AG04449 (cell line): Measurements from ENCODE around the gene CEP85L.

Experiments
- CTCF ChIA-PET: fragments of 350-600 bp; formaldehyde crosslinking; extraction: SDS; loops from one replicate; lab custom pipeline; 2021; ENCODE audit warnings: antibody characterized with exemption; lab: Yijun Ruan, JAX
- POLR2A ChIA-PET: fragments of 400-600, 350-600 bp; formaldehyde crosslinking; extraction: SDS; loops from one replicate; lab custom pipeline; 2020; ENCODE audit warnings: antibody characterized with exemption, inconsistent platforms; lab: Yijun Ruan, JAX
- DNase-seq: peaks from one replicate; pipeline ENCODE4 v3.0.0-alpha.2; 2010; ENCODE audit warnings: low read depth, low spot score
- H3K4me3 ChIP-seq: 2 replicates; pipeline ENCODE4 v1.5.1; 2011; ENCODE audit warnings: low read depth, mild to moderate bottlenecking, control low read depth, low read length
- TF ChIP-seq, protein P1 (sequence below): IDR thresholded peaks from one replicate; pipeline ENCODE4 v1.5.1; 2011; ENCODE audit warnings: mild to moderate bottlenecking, moderate library complexity, low read length, control low read depth, inconsistent platforms; ENCODE audit not compliant: insufficient read depth; ENCODE audit errors: missing control alignments

The CEP85L gene

GRCh38 chr6:118621799-118622470, 29.5 kb downstream of the CEP85L start:
- TF ChIP-seq, protein P1, sequence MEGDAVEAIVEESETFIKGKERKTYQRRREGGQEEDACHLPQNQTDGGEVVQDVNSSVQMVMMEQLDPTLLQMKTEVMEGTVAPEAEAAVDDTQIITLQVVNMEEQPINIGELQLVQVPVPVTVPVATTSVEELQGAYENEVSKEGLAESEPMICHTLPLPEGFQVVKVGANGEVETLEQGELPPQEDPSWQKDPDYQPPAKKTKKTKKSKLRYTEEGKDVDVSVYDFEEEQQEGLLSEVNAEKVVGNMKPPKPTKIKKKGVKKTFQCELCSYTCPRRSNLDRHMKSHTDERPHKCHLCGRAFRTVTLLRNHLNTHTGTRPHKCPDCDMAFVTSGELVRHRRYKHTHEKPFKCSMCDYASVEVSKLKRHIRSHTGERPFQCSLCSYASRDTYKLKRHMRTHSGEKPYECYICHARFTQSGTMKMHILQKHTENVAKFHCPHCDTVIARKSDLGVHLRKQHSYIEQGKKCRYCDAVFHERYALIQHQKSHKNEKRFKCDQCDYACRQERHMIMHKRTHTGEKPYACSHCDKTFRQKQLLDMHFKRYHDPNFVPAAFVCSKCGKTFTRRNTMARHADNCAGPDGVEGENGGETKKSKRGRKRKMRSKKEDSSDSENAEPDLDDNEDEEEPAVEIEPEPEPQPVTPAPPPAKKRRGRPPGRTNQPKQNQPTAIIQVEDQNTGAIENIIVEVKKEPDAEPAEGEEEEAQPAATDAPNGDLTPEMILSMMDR = no peak
- ChIA-PET POLR2A (no interaction called here), CTCF (interaction anchor here (1.4 to 2.4 kb wide), 5 partner anchors 8 to 337 kb away, joined by 3 to 12 read pairs (median 3); no protein-coding TSS in a partner anchor)

GRCh38 chr6:118620202-118620601, 31.2 kb downstream of the CEP85L start:
- DNase-seq = no peak
- ChIA-PET POLR2A (no interaction called here), CTCF (interaction anchor here (1.1 to 2.4 kb wide), 9 partner anchors 9 to 336 kb away, joined by 3 to 12 read pairs (median 4); no protein-coding TSS in a partner anchor)
- TF ChIP-seq, protein P1 = no peak
- H3K4me3 ChIP-seq = no peak overlapping the region

More at GRCh38 chr6:118621799-118622470, 29.5 kb downstream of the CEP85L start:
- H3K4me3 ChIP-seq = no peak overlapping the region
- no peak for DNase-seq

DNA sequence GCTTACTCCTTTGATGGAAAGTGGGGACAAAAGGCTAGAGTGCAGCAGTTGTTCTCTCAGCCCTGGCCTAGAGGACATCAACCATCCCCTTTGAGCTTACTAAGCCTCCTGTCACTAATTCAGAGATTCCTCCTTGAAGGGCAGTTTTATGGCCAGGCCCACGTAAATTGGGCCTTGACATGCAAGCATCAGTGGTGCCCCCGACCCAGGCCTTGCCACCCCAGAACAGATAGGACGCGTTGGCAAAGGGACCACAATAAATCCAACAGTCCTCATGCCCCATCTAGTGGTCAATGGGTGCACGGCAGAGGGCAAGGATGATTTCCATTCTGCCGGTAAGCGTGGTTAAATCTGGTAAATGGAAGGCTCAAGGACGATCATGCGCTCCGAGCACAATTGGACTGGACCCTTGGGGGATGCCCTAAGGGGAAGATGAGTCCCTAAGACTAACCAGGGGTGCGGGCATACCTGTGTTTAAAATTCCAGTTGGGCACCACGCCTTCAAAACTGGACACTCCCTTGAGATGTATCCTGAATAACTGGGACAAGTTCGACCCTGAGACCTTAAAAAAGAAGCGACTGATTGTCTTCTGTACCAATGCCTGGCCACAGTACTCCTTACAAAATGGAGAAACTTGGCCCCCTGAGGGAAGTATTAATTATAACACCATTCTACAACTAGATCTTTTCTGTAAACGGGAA, 32.6 kb downstream of the CEP85L start:
- POLR2A ChIA-PET = no interaction called here
- no peak for DNase-seq
- no peak overlapping the region for H3K4me3 ChIP-seq
- TF ChIP-seq, protein P1 = peak; percentile 87
- CTCF ChIA-PET = interaction anchor here (0.6 to 1.1 kb wide), 5 partner anchors 12 to 336 kb away, joined by 3 to 5 read pairs (median 3); no protein-coding TSS in a partner anchor

GRCh38 chr6:118617417-118617816, 34.0 kb downstream of the CEP85L start:
- no peak overlapping the region for H3K4me3 ChIP-seq
- ChIA-PET POLR2A (no interaction called here), CTCF (interaction anchor here (1.1 to 1.7 kb wide), 4 partner anchors 8 to 334 kb away, joined by 3 to 6 read pairs (median 4); no protein-coding TSS in a partner anchor)
- TF ChIP-seq, protein P1 = no peak
- no peak for DNase-seq

DNA sequence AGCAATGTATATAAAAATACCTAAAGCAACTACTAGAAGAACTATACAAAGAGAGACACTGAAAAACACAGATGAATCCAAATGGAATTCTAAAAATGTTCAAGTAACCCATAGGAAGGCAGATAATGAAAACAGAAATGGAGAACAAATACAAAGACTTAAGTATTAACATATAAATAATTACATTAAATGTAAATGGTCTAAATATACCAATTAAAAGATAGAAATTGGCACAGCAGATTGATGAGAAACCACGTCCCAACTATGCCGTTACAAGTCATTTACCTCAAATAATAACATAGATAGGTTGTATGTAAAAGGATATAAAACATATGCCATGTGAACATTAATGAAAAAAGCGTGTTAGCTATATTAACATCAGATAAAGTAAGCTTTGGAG, 40.1 kb downstream of the CEP85L start:
- ChIA-PET POLR2A (no interaction called here), CTCF (no interaction called here)
- H3K4me3 ChIP-seq = no peak overlapping the region
- TF ChIP-seq, protein P1 = no peak
- DNase-seq = no peak

GRCh38 chr6:118606858-118607257, 44.5 kb downstream of the CEP85L start:
- TF ChIP-seq, protein P1 = no peak
- ChIA-PET POLR2A (no interaction called here), CTCF (interaction anchor here (0.7 to 1.2 kb wide), 4 partner anchors 13 to 704 kb away, joined by 3 read pairs; no protein-coding TSS in a partner anchor)
- no peak for DNase-seq
- H3K4me3 ChIP-seq = no peak overlapping the region
